HG03354 (cell line): ENCODE data around the gene TBX15.
A peak's percentile ranks its signal among the peaks of the same experiment; 100 is the strongest.
"Not testable (repeated sequence)": the region's sequence is repeated elsewhere in the genome, so short reads cannot be mapped to it uniquely, and the experiment has no call there.

ENCODE experiments used
- ATAC-seq: cut with Tn5 transposase; IDR thresholded peaks from one replicate; pipeline ENCODE4 v1.9.1; 2021; ENCODE audit warnings: mild to moderate bottlenecking; ENCODE audit not compliant: unreplicated experiment, poor library complexity, severe bottlenecking

TBX15 gene

DNA sequence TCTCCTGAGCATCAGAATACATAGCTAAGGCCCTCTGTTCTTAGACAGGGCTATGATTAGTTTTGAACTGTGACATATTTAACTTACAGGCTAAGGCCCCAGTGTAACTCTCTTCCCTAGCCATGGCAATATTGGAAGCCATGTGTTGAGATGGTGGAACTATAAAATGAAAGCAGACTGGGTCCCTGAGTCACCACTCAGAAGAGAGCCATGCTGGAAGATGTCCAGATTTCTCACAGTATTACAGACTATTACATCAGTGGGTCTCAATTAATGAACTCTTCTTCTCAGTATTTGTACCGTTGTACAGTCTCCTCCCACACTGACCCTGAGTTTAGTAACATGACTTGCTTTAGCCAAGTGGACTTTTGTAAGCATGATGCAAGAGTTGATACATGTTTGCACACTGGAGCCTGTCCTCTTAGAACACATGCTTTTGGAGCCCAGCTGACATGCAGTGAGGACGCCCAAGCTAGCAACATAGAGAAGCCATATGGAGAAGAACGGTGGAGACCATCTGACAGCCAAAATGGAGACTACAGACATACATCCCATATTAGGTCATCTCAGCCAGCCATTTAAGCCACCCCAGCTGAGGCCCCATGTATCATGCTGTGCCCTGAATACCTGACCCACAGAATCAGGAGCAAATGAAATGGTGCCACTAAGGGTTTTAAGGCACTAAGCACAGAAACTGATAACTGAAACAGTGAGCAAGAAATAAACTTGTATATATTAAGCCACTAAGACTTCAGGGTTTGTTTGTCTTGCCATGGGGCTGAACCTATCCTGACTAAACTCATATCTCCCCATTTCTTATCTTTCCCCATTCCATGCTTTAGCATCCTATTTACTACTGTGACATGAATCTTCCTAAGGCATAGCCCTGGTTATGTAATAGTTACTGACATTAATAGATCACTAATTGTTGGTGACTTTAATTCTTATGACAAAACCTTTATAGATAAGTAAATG is 24.4 kb downstream of the TBX15 start:
- ATAC-seq = no peak

GRCh38 chr1:118963138-118963455 is 25.0 kb downstream of the TBX15 start:
- ATAC-seq = no peak

DNA sequence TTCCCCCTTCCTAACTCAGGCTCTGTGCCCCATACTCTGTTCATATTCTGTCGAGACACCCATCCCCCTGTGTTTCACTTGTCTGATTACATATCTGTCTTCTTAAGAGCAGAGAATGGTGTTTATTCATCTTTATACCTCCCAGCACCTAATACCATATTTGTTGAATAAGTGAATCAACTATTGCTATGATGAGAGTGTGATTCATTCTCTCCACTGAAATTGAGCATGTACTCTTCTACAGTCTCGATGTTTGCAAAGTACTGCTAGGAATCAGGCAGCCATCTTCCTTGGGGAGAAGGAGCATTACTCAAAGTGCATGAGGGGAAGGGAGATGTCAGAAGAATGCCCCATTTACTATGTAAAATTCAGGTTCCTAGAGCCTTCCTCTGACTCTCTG is 27.0 kb downstream of the TBX15 start:
- ATAC-seq = no peak

DNA sequence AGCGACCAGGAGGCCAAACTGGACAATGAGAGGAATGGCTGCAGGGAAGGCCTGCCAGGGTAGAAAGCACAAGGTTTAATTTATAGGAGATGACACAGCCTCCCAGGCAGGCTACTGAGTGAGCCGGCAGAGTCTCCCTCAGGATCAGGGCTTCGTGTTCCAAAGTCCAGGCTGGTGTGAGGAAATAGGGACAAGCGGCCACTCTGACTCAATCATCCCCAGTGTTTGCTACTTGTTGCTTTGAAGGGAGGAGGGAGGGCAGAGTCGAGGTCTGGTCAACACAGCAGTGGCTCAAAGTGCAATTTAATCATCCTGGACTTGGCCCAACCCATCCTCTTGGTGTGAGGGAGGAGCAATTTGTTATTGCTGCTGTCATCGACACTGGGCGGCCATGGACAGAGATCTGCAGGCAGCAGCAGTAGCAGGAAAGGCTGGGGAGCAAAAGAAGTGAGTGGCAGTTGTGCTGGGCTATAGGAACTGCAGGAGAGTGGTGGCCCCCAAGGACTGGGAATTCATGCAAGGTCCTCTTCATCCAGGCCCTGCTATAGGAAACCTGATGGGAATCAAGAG is 27.5 kb downstream of the TBX15 start:
- ATAC-seq = peak; percentile 11

- ATAC-seq = peak; percentile 93
Observed at GRCh38 chr1:118960026-118960561, 28.0 kb downstream of the TBX15 start.

- ATAC-seq = peak; percentile 11
Observed at GRCh38 chr1:118958937-118959631, 29.1 kb downstream of the TBX15 start.

GRCh38 chr1:118958140-118958539 is 30.0 kb downstream of the TBX15 start:
- ATAC-seq = no peak

GRCh38 chr1:118957579-118957978 is 30.6 kb downstream of the TBX15 start:
- not testable (repeated sequence) for ATAC-seq

- no peak for ATAC-seq
Observed at GRCh38 chr1:118954301-118954905, 33.7 kb downstream of the TBX15 start.

DNA sequence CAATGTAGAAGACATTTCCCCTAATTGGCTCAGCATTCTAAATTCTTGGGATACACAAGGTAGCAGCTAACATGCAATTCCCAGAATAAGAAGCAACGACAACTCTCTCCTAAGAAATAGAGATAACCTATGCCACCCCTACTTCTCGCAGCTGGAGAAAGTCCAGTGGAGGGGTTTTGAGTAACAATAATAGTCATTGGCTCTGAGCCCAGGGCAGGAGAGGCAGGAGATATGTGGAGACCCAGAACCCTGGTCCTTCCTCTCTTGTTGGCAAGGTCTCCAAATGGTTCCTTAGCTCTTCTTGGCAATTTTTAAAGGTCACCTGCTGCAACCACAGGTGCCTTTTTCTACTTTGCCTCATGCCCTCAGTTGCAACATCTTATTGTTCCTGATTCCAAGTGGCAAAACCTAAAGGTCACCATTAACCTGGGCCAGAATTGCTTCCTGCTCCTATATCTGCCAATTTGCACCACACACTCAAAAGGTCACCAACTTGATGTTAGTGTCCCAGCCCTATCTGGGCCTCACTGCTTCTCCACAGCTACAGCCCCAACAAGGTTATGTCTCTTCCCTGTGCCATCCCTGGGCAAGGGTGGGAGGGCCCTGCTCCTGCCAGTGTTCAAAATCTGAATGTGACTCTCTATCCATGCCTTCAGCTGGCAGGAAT is 36.7 kb downstream of the TBX15 start:
- ATAC-seq = no peak

GRCh38 chr1:118949315-118949714 is 38.8 kb downstream of the TBX15 start:
- no peak for ATAC-seq

DNA sequence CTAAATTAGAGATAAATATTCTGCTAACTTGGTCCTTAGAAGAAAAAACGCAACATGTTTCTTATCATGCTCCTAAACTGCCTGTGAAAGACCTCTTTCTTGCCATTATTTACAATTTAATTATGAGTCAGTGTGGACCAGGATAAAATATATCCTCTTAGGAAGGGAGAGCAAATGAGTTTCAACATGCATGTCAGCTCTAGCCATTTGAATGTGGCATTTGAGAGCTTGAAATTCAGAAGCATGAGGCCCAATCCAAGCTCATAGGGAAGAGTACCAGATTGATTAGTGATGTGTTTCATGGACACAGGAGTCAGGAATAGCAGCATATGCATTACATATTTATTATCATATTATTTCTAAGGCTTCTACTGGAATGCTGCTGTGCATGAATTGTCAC is 39.3 kb downstream of the TBX15 start:
- no peak for ATAC-seq

- no peak for ATAC-seq
Observed at GRCh38 chr1:118948351-118948750, 39.8 kb downstream of the TBX15 start.

GRCh38 chr1:118947790-118948189 is 40.4 kb downstream of the TBX15 start:
- ATAC-seq = no peak

DNA sequence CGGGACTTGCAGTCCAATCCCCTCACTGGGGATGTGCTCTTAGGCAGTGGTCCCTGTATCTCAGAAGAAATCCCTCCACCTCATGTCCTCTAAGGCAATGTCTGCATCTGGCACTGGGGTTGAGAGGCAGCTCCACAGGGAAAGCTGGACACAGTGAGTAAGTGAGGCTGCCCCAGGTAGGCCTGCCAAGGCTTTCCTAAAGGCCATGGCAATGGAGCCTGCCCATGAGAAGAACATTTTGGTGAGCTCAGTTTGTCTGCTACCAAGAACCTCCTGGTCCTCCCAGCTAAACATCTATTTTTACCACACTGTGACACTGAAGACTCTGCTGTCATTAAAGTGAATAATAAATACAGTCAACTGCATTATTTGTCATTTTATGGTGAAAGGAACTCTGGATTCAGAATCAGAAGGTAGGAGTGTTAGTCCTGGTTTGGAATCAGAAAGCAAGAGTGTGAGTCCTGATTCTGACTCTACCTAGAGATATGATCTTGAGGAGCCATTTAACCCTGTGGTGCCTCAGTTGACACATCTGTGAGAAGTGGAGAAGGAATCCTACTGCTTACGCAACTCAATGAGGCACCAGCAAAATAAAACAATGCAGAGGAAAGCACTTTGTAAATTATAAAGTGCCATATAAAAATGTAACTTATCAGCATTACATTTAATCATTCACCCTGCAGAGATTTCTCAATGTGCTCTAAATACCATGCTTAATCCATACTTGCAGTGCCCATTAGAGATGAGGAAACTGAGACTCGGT is 41.0 kb downstream of the TBX15 start:
- no peak for ATAC-seq

GRCh38 chr1:118945489-118945888 is 42.7 kb downstream of the TBX15 start:
- ATAC-seq = no peak

DNA sequence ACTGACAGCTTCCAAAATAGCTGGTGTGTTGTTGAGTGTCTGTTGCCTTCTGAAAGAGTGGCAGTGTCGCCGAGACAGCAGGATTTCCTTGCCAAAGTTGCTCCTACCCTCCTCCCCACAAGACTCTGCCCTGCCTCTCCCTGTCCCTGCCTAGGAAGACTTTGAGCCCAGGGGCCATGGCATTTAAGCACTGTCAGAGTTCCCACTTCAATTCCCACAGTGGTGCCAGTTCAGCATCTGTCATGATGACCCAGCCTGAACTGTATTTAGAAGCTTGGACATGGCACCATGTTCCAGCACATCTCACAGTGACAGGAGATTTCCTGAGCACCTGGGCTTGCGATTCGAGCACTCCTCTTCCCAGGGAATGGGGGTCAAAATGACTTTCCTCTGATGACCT is 43.6 kb downstream of the TBX15 start:
- ATAC-seq = no peak

DNA sequence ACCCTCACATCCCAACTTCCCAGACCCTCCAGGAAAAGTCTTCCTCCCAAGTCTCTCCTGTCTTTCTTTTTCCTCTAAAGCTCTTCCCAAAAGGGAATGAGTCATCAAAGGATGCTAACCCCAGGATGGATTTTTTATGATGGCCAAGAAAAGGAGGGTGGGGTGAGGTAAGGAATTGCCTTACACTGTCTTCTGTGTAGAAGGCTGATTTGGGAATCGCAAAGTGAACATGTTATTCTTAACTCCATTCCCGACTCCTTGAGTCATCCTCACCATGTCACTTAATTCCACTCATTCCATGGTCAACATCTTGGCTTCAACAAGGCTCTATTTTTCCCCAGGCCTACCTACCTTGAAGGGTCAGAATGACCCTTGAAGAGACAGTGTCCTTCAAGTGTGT is 44.0 kb downstream of the TBX15 start:
- no peak for ATAC-seq

DNA sequence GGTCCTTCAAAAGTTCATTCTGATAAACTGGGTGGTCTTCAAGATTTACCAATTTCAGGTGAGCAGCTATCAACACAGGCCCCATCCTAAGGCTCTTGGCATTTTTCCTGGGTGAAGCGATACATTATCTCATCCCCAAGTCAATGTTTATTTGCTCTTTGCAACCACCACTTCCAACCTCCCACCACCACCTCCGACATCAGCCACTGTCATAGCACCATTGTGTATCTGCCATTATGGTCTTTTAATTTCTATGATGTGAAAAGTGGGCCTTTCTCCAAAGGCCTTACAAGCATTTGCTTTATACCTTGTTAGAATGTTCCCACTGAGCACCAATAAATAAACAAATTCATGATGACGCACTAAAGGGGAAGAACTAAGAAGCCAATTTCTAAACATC is 47.2 kb downstream of the TBX15 start:
- ATAC-seq = no peak
